Common myeloid progenitor, CD34-positive (primary cell): ENCODE data around the gene RORC.

ENCODE experiments used
- CTCF ChIA-PET: fragments of 350-600 bp; sonication (Branson Sonifier 250); formaldehyde crosslinking; loops from one replicate; lab custom pipeline; 2021; ENCODE audit warnings: antibody characterized with exemption; lab: Charles Lee
- POLR2A ChIA-PET: fragments of 350-600 bp; sonication (Branson Sonifier 250); formaldehyde crosslinking; loops from one replicate; lab custom pipeline; 2021; ENCODE audit warnings: antibody characterized with exemption; lab: Charles Lee
- DNase-seq, 3 donors: peaks; one replicate each; pipeline versions ENCODE4 v3.0.0 to v3.0.0-alpha.2; 2013
- H3K27ac ChIP-seq, 2 experiments: 1 replicate in 1 of 2; 2 replicates in 1 of 2; pipeline ENCODE4 v1.7.0; 2013; ENCODE audit warnings: inconsistent platforms in 2 of 2, low read length in 2 of 2, mild to moderate bottlenecking in 2 of 2, low read depth in 1 of 2, moderate library complexity in 1 of 2; ENCODE audit not compliant: severe bottlenecking in 2 of 2, insufficient read depth in 1 of 2, poor library complexity in 1 of 2
- H3K27me3 ChIP-seq, 5 experiments: replicated peaks in 2 of 5; 1 replicate in 3 of 5; 2 replicates in 2 of 5; pipeline versions ENCODE4 v1.6.1 to v1.7.0; 2013; ENCODE audit warnings: low read length in 4 of 5, mild to moderate bottlenecking in 2 of 5, moderate library complexity in 2 of 5, inconsistent platforms in 1 of 5; ENCODE audit not compliant: insufficient read depth in 5 of 5, control insufficient read depth in 4 of 5
- H3K36me3 ChIP-seq, 4 experiments: 1 replicate in 2 of 4; 2 replicates in 2 of 4; pipeline versions ENCODE4 v1.6.1 to v1.7.0; 2013; ENCODE audit warnings: low read length in 3 of 4, control low read depth in 1 of 4, mild to moderate bottlenecking in 1 of 4; ENCODE audit not compliant: control insufficient read depth in 4 of 4, insufficient read depth in 4 of 4
- H3K4me1 ChIP-seq, 4 experiments: 1 replicate in 3 of 4; 2 replicates in 1 of 4; pipeline versions ENCODE4 v1.6.1 to v1.7.1; 2013; ENCODE audit warnings: low read length in 3 of 4, mild to moderate bottlenecking in 3 of 4, control low read depth in 1 of 4, inconsistent platforms in 1 of 4, moderate library complexity in 1 of 4; ENCODE audit not compliant: control insufficient read depth in 4 of 4, insufficient read depth in 4 of 4; ENCODE audit errors: control extremely low read depth in 1 of 4
- H3K4me3 ChIP-seq, 7 experiments: 1 replicate in 4 of 7; 2 replicates in 3 of 7; pipeline versions ENCODE4 v1.5.1 to v1.7.0; 2013; ENCODE audit warnings: mild to moderate bottlenecking in 7 of 7, low read length in 6 of 7, moderate library complexity in 6 of 7, inconsistent platforms in 2 of 7, low read depth in 2 of 7, control low read depth in 1 of 7; ENCODE audit not compliant: insufficient read depth in 4 of 7, control insufficient read depth in 1 of 7; ENCODE audit errors: extremely low read depth in 1 of 7
- H3K9me3 ChIP-seq, 5 experiments: 1 replicate in 4 of 5; 2 replicates in 1 of 5; pipeline versions ENCODE4 v1.6.1 to v1.7.1; 2013; ENCODE audit warnings: low read length in 4 of 5, mild to moderate bottlenecking in 2 of 5, inconsistent platforms in 1 of 5, low read depth in 1 of 5, moderate library complexity in 1 of 5; ENCODE audit not compliant: control insufficient read depth in 4 of 5, insufficient read depth in 2 of 5; ENCODE audit errors: control extremely low read depth in 1 of 5
- WGBS: methylation state at CpG from one replicate; pipeline ENCODE4 v1.1.5; 2013; ENCODE audit not compliant: insufficient coverage; 5-methylcytosine and 5-hydroxymethylcytosine counted together

The RORC gene

GRCh38 chr1:151803915-151804314 is 27.7 kb downstream of the RORC start:
- Histone ChIP-seq H3K27me3 (peaks cover 0 to 6% (median 2%) of the 10 kb centered on the region in 5 experiments), H3K9me3 (no peaks in the 10 kb centered on the region), H3K4me3 (no peak overlapping the region), H3K27ac (no peak overlapping the region), H3K4me1 (peaks cover 0 to 12% (median 9%) of the 10 kb centered on the region in 4 experiments), H3K36me3 (no peaks in the 10 kb centered on the region)
- POLR2A ChIA-PET: no interaction called here
- 98% methylated on average over 3 of the region's 3 CpGs for WGBS
- DNase-seq: no peak
- CTCF ChIA-PET: no interaction called here

GRCh38 chr1:151803164-151803563 is 28.4 kb downstream of the RORC start:
- Histone ChIP-seq H3K4me1 (peaks cover 0 to 12% (median 9%) of the 10 kb centered on the region in 4 experiments), H3K36me3 (no peaks in the 10 kb centered on the region), H3K27ac (no peak overlapping the region), H3K9me3 (no peaks in the 10 kb centered on the region), H3K27me3 (peaks cover 0 to 6% (median 2%) of the 10 kb centered on the region in 5 experiments), H3K4me3 (no peak overlapping the region)
- ChIA-PET POLR2A (no interaction called here), CTCF (interaction anchor here (1.4 to 1.5 kb wide), 2 partner anchors 13 to 33 kb away, joined by 3 to 8 read pairs; no protein-coding TSS in a partner anchor)
- DNase-seq: no peak

- H3K27me3 ChIP-seq: peaks cover 0 to 6% (median 2%) of the 10 kb centered on the region in 5 experiments
- H3K4me3 ChIP-seq: no peak overlapping the region
- no peaks in the 10 kb centered on the region for H3K9me3 ChIP-seq
- H3K27ac ChIP-seq: no peak overlapping the region
- WGBS: 96% methylated on average over 3 of the region's 5 CpGs
- ChIA-PET CTCF (interaction anchor here (0.6 to 1.5 kb wide), 3 partner anchors 12 to 34 kb away, joined by 3 to 8 read pairs (median 4); partner anchors contain the start of gene TDRKH), POLR2A (interaction anchor here (1.0 kb wide), 1 partner anchor 13 kb away, joined by 3 read pairs; no protein-coding TSS in a partner anchor)
- H3K4me1 ChIP-seq: peaks cover 0 to 9% (median 8%) of the 10 kb centered on the region in 4 experiments
- no peak for DNase-seq
- H3K36me3 ChIP-seq: no peaks in the 10 kb centered on the region
These were observed 29.2 kb downstream of the RORC start for GRCh38 chr1:151802372-151802771.

GRCh38 chr1:151801846-151802245 is 29.8 kb downstream of the RORC start:
- CTCF ChIA-PET: interaction anchor here (0.6 to 1.5 kb wide), 3 partner anchors 11 to 85 kb away, joined by 4 read pairs; partner anchors contain the start of genes CELF3 and TDRKH
- Histone ChIP-seq H3K4me1 (peaks cover 0 to 9% (median 8%) of the 10 kb centered on the region in 4 experiments), H3K36me3 (peaks cover 0 to 3% (median 0%) of the 10 kb centered on the region in 4 experiments), H3K27ac (no peak overlapping the region), H3K9me3 (no peaks in the 10 kb centered on the region), H3K27me3 (peaks cover 0 to 6% (median 2%) of the 10 kb centered on the region in 5 experiments), H3K4me3 (no peak overlapping the region)
- DNase-seq: no peak
- 97% methylated on average over 5 of the region's 7 CpGs for WGBS
- POLR2A ChIA-PET: interaction anchor here (1.0 kb wide), 1 partner anchor 12 kb away, joined by 3 read pairs; no protein-coding TSS in a partner anchor

- H3K36me3 ChIP-seq: peaks cover 0 to 3% (median 0%) of the 10 kb centered on the region in 4 experiments
- WGBS: 96% methylated on average over 11 of the region's 12 CpGs
- no peaks in the 10 kb centered on the region for H3K9me3 ChIP-seq
- no peak overlapping the region for H3K27ac ChIP-seq
- CTCF ChIA-PET: interaction anchor here (0.6 to 1.5 kb wide), 4 partner anchors 11 to 84 kb away, joined by 3 to 4 read pairs (median 4); partner anchors contain the start of genes CELF3 and TDRKH
- peaks cover 0 to 9% (median 8%) of the 10 kb centered on the region in 4 experiments for H3K4me1 ChIP-seq
- POLR2A ChIA-PET: interaction anchor here (1.0 kb wide), 1 partner anchor 12 kb away, joined by 3 read pairs; no protein-coding TSS in a partner anchor
- no peak for DNase-seq
- no peak overlapping the region for H3K4me3 ChIP-seq
- H3K27me3 ChIP-seq: peaks cover 0 to 6% (median 2%) of the 10 kb centered on the region in 5 experiments
These were observed 30.2 kb downstream of the RORC start for GRCh38 chr1:151801310-151801820.

- CTCF ChIA-PET: interaction anchor here (0.9 to 1.5 kb wide), 3 partner anchors 34 to 84 kb away, joined by 3 to 4 read pairs (median 3); partner anchors contain the start of gene CELF3
- Histone ChIP-seq H3K4me1 (peaks cover 0 to 9% (median 8%) of the 10 kb centered on the region in 4 experiments), H3K27ac (no peak overlapping the region), H3K27me3 (peaks cover 0 to 6% (median 2%) of the 10 kb centered on the region in 5 experiments), H3K4me3 (no peak overlapping the region), H3K9me3 (no peaks in the 10 kb centered on the region), H3K36me3 (peaks cover 0 to 3% (median 0%) of the 10 kb centered on the region in 4 experiments)
- no peak for DNase-seq
- WGBS: 76% methylated on average over 4 of the region's 8 CpGs
- POLR2A ChIA-PET: no interaction called here
These were observed 30.8 kb downstream of the RORC start for GRCh38 chr1:151800830-151801229.
